Left ventricle myocardium inferior (tissue), 1 donor: ENCODE data around the gene SNX11. TPM values are rescaled to one million over a fixed set of nuclear protein-coding genes. Genes with fewer than 3 reads are reported as not detected.

Experiments used
- DNase-seq: peaks from one replicate; pipeline ENCODE4 v3.0.0-alpha.2; 2020
- H3K27ac ChIP-seq: fragments of 200-600 bp; replicated peaks from 2 replicates; pipeline ENCODE4 v1.8.0; 2021
- H3K27me3 ChIP-seq: fragments of 200-600 bp; 2 replicates; pipeline ENCODE4 v1.8.0; 2021; ENCODE audit warnings: low read depth
- H3K36me3 ChIP-seq: fragments of 200-600 bp; 2 replicates; pipeline ENCODE4 v1.8.0; 2021
- H3K4me1 ChIP-seq: fragments of 200-600 bp; 2 replicates; pipeline ENCODE4 v1.8.0; 2021
- H3K4me3 ChIP-seq: fragments of 200-600 bp; 2 replicates; pipeline ENCODE4 v1.8.0; 2021; ENCODE audit warnings: mild to moderate bottlenecking, moderate library complexity
- H3K9me3 ChIP-seq: fragments of 200-600 bp; replicated peaks from 2 replicates; pipeline ENCODE4 v1.8.0; 2021
- CTCF ChIP-seq: fragments of 200-600 bp; IDR thresholded peaks from 2 replicates; pipeline ENCODE4 v1.8.0; 2021; ENCODE audit warnings: antibody characterized with exemption, mild to moderate bottlenecking, borderline replicate concordance
- intact Hi-C: fragments of 100-400 bp; cut with micrococcal nuclease; formaldehyde crosslinking; loops from one replicate; pipeline ENCODE4 v1.11.0; 2022
- total RNA-seq: library from RNA; stranded (reverse); fragmentation: NEBNext Ultra II Directional; extraction: Animal tissue kit (Norgen Biotek cat#: 25700); gene quantifications from one replicate; pipeline ENCODE4 v1.2.1, GENCODE V29; 2021
- donor health status: DM: no; HTN: yes; CAD: no; lungs with severe emphysema.

SNX11 gene
- total RNA-seq, 1 donor from 2014 or later: 11.3 TPM

GRCh38 chr17:48148029-48148770, 40.6 kb downstream of the SNX11 start:
- H3K4me3 ChIP-seq: no peak overlapping the region
- H3K27me3 ChIP-seq: peaks cover 100% of the 10 kb centered on the region
- TF ChIP-seq CTCF: no peak
- intact Hi-C loops: no loop called here
- no peaks in the 10 kb centered on the region for H3K4me1 ChIP-seq
- H3K27ac ChIP-seq: no peak overlapping the region
- DNase-seq: no peak
- no peaks in the 10 kb centered on the region for H3K9me3 ChIP-seq
- no peaks in the 10 kb centered on the region for H3K36me3 ChIP-seq

- no peak for TF ChIP-seq CTCF
- no peaks in the 10 kb centered on the region for H3K36me3 ChIP-seq
- H3K4me3 ChIP-seq: no peak overlapping the region
- intact Hi-C loops: no loop called here
- no peak for DNase-seq
- H3K27ac ChIP-seq: no peak overlapping the region
- peaks cover 100% of the 10 kb centered on the region for H3K27me3 ChIP-seq
- H3K4me1 ChIP-seq: no peaks in the 10 kb centered on the region
- no peaks in the 10 kb centered on the region for H3K9me3 ChIP-seq
Measured at GRCh38 chr17:48148854-48149786, 41.6 kb downstream of the SNX11 start.

- Histone ChIP-seq H3K27me3 (peaks cover 100% of the 10 kb centered on the region), H3K9me3 (no peaks in the 10 kb centered on the region), H3K4me3 (no peak overlapping the region), H3K36me3 (no peaks in the 10 kb centered on the region), H3K4me1 (no peaks in the 10 kb centered on the region), H3K27ac (no peak overlapping the region)
- DNase-seq: no peak
- TF ChIP-seq CTCF: no peak
- intact Hi-C loops: no loop called here
Measured at GRCh38 chr17:48149787-48150463, 42.4 kb downstream of the SNX11 start.

GRCh38 chr17:48150597-48151001, 43.0 kb downstream of the SNX11 start:
- peaks cover 100% of the 10 kb centered on the region for H3K27me3 ChIP-seq

More at GRCh38 chr17:48150597-48151001, 43.0 kb downstream of the SNX11 start:
- no peaks in the 10 kb centered on the region for H3K36me3 ChIP-seq
- intact Hi-C loops: no loop called here
- no peaks in the 10 kb centered on the region for H3K9me3 ChIP-seq
- no peak overlapping the region for H3K27ac ChIP-seq
- no peak for TF ChIP-seq CTCF
- H3K4me3 ChIP-seq: no peak overlapping the region
- DNase-seq: no peak
- H3K4me1 ChIP-seq: no peaks in the 10 kb centered on the region
